ENCODE results near the gene ZNF311.
A peak's percentile ranks its signal among the peaks of the same experiment; 100 is the strongest.
"Not testable (repeated sequence)": the region's sequence is repeated elsewhere in the genome, so short reads cannot be mapped to it uniquely, and the experiment has no call there.

ZNF311 gene

DNA sequence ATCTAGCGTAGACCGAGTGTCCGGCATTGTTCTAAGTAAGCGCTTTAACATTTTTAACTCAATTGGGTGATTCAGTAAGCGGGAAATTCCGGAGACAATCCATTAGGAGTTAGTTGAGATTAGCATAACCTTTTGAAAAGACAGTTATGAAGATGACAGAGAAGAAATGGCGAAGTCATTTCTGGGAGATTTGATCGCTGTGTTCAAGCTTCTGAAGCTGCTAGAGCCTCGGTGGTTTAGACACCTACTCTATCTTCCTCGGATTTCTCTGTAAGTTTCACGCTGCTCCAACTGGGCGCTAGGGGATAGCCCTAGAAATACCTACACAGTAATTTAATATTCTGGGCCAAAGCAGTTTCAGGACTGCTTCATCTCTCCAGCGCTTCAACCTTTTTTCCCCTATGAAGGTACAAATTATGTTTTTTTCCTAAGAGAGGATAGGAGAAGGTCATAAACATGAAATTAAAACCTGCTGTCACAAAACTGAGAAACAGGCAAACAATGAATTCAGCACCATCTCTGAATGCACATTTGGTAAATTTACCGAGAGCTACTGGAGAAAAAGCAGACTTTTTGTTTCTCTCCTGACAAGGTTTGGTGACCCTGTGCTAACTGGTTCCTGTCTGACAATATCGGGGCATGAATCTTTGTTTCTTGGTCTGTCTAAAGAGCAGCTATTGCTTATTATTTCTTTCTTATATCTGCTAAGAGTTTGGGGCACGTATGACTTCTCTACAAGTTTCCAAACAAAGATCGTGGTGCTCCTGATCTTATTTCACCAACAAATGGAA is 22.4 kb downstream of the ZNF311 start:
- DNase-seq = peak; percentile 75

DNA sequence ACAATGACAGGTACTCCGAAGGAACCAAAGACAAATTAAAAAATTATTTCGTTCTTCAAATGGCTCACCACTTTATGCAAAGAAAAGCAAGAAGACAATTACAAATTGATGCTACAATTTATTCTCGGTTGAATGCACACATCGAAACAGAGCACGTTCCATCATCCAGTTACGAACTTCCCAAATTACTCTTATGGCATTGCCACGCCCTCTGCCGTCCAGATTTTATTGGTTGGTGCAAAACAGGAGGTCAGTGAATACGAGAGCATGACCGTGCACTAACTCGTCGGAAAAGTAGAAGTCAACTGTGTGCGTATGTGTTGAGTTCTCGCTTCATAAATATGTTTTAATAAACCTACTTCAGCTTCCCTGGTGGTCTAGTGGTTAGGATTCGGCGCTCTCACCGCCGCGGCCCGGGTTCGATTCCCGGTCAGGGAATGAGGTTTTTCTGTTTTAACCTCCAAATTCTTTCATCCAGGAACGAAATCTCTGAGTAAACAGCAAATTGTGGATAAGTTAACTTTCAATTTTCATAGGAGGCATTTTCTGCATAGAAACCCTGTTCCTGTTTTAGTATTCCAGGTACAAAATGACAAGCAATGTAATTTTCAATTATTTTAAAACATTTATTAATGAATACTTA is 23.2 kb downstream of the ZNF311 start:
- DNase-seq = peak; percentile 78

DNA sequence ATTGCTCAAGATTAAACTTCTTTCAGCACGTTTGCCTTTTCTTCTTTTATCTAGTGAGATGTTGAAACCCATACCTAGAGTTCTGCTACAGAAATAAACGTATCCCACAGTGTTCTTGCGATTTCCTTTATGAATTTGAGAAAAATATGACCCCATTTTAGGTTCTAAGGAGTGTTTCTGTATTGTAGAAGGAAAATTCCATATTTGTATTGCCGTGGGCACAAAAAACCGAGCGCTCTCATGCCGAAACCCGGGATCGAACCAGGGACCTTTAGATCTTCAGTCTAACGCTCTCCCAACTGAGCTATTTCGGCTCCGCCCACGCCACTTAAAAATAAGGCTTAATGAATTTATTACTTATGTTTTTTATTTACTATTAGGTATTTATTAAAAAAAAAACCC is 23.7 kb downstream of the ZNF311 start:
- DNase-seq = peak; percentile 48

DNA sequence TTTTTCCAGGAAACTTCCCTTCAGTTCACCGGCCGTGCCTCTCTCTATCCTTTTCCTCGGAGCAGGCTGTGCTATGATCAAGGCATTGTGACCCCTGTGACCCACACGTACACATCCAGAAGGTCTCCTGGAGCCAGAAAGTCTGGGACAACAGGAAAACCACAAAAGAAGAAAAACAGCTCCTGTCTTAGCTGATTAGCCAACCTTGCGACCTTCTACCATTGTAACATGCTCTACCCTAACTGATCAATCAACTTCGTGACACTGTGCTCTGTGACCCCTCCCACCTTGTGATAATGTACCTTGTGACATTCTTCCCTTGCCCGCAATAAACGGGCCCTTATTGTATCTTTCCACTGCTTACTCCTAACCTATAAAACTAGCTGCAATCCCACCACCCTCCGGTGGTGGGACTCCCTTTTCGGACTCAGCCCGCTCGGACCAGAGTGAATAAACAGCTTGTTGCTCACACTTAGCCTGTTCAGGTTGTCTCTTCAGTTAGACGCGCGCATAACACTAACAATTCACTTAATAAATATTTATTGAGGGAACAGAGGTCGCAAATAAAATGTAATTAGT is 24.2 kb downstream of the ZNF311 start:
- DNase-seq = peak; percentile 79

DNA sequence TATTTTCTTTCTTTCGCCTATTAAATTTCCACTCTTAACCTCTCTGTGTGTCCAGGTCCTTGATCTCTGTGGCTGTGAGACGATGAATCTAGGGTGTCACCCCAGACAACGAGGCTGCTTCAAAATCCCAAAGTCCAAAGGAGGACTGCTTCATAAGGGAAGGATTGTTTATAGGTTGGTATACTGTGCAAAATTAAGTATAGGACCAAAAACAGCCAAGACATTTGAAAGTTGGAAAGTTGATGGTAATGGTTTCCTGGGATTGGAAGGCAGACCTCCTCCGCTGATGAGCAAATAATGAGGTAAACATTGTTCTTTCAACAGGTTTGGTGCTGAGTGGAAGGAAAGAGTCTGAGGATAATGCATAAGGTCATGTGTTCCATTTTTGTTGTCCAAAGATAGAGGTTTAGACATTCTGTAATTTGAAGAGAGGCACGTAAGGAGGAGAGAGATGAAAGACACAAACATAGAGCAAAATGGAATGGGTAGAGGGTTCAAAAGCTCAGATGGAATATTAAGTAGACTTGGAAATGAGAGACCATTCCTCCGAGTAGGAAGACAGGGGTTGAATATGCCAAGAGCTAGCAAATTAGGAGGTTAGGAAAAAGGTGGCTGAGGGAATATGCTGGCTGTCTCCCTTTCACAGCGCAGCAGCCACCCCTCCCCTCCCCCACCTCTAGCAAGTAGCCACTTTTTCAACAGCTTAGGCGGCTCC is 24.8 kb downstream of the ZNF311 start:
- peak; percentile 22 for DNase-seq

DNA sequence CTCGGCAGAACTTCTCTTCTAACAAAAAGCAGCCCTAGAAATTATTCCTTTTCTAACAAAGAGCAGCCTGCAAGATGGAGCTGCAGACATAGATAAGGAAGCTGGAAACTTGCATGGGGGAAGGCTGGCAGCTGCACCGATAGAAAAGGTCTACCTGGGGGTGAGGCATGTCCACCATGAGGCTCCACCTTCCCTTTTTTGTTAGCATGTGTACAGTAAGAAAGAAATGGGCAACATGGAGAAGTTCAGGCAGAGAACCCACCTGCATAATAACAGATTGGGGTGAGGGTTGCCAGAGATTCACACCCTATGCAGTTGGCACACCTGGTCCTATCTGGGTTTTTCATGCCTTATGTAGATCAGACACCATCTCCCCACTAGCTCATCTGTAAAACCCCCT is 25.4 kb downstream of the ZNF311 start:
- DNase-seq = no peak

DNA sequence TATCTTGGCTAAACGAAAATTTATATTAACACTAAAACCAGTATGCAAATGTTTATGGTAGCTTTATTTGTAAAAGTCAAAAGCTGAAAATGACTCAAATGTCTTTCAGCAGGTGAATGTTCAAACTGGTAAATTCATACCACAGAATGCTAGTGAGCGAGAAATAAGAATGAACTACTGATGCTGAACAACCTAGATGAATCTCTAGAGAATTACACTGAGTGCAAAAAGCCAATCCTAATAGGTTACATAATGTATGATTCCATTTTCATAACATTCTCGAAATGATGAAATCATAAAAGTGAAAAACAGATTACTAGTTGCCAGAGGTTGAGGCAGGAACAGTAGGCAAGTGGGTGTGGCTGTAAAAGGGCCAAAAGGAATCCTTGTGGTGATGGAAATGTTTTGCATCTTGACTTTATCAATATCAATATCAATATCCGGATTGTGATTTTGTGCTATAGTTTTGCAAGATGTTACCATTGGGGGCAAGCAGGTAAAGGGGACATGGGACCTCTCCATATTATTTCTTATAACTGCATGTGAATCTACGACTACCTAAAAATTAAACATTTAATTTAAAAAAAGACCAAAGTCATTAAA is 26.1 kb downstream of the ZNF311 start:
- DNase-seq = no peak

DNA sequence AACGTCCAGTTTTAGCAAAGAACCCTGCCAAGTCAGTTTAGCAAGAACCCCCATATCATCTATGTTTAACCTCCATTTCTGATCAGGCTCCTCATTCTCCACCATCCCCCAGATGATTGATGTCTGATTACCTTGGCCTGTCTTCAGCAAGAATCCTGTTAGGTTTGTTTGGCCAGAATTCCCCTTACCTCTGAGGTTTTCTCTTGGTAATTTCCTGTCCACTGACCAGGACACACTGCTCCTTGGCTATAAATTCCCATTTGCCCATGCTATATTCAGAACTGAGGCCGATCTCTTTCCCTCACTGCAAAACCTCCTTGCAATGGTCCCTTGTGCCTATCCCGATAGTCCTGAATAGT is 27.0 kb downstream of the ZNF311 start:
- no peak for DNase-seq

DNA sequence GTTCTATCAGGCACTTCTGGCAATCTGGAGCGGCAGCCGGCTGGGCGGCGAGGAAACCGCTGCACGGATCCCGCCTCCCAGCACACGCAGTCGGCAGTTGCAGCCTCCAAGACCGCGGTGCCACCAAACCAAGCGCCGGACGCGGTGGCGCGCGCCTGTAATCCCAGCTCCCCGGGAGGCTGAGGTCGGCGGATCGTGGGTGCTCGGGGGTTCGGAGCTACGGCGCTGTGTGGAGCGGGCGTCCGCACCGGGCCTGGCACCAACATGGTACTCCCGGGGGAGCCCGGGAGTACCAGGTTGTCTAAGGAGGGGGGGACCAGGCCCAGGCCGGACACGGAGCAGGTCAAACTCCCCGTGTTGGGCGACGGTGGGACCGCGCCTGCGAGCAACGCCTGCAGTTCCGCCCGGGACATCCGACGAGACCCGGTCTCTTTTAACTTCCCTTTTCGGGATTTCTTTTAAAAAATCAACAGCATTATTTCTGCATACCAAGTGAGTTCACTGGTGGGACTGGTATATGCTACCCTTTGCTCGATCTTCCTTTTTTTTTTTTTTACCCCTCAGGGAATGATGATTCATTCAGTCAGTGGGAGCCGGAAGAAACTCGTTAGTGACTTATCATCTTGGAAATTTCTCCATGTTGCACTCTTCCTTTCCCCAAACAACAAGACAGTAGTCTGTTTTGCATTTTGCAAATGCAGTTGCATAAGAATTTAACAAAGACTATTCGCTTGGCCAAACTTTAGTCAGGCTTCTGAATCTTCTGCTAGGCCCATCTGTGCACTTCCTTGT is 27.6 kb downstream of the ZNF311 start:
- DNase-seq = no peak

DNA sequence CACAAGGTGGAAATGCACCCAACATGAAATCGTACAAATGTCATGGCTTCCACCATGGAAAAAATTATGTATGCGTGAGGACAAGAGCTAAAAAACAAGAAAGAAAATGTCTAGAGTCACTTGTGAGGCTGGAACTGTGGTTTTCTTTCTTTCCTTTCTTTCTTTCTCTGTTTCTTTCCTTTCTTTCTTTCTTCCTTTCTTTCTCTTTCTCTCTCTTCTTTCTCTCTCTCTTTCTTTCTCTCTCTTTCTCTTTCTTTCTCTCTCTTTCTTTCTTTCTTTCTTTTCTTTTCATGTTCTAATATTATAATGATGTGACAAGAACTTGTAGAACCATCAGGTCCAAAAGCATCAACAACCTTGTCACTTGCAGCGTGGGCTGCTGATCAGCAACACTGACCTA is 28.4 kb downstream of the ZNF311 start:
- no peak for DNase-seq

DNA sequence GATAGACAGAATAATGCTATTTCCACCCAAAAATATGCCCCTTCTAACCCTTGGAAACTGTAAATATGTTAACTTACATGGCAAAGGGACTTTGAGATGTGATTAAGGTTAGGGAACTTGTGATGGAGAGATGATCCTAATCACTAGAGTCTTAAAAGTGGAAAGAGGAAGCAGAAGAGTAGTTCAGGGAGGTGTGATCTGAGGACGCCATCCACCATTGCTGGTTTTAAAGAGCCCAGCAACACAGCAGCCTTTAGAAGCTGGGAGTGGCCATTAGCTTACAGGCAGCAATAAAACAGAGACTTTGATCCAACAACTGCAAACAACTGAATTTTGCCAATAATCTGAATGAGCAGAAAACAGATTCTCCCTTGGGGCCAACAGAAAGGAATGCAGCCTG is 30.6 kb downstream of the ZNF311 start:
- no peak for DNase-seq

DNA sequence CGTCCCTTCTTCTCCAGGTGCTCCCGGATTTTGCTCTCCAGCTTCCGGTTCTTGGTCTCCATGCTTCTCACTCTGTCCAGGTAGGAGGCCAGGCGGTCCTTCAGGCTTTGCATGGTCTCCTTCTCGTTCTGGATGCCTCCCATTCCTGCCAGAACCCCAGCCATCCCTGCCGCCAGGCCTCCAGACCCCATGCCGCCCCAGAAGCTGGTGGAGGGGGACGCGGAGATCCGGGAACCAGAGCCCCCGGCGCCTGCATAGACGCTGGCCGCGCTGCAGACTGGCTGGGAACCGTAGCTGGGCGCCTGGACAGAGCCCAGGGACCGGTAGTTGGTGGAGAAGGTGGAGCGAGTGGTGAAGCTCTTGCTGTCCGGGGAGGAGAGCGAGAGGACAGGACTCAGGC is 35.1 kb downstream of the ZNF311 start:
- not testable (repeated sequence) for DNase-seq

DNA sequence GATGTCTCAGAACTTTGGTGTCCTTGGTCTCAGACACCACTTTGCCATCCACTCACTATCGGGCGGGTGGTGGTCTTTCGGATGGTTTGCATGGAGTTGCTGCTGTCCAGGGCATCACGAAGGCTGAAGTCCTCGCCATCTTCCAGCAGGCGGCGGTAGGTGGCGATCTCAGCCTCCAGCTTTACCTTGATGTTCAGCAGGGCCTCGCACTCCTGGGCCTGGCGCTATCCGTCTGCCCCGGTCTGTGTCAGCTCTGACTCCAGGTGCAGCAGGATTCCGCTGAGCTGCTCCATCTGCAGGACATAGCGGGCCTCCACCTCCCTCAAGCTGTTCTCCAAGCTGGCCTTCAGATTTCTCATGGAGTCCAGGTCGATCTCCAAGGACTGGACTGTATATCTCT is 36.0 kb downstream of the ZNF311 start:
- no peak for DNase-seq

DNA sequence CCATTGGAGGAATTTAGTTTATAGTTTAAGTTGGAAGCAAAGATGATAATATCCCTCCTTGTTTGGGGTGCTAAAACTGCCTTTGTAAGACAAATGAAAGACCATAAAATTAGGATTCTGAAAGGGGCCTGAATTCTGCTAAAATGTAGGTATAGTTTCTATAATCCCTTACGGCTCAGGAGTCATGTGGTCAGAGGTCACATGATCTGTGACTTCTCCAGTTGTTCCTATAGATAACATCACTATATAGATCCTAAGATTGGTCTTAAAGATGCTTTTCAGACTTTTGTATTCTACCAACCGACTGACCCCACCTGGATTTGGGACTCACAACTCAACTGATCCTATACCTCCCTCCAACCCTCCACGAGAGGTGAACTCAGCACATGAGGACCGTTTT is 36.6 kb downstream of the ZNF311 start:
- DNase-seq = no peak

DNA sequence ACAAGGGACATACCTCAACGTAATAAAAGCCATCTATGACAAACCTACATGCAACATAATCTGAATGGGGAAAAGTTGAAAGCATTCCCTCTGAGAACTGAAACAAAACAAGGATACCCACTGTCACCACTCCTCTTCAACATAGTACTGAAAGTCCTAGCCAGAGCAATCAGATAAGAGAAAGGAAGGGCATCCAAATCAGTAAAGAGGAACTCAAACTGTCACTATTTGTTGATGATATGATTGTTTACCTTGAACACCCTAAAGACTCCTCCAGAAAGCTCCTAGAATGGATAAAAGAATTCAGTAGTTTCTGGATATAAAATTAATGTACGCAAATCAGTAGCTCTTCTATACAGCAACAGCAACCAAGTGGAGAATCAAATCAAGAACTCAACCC is 39.4 kb downstream of the ZNF311 start:
- DNase-seq = no peak

DNA sequence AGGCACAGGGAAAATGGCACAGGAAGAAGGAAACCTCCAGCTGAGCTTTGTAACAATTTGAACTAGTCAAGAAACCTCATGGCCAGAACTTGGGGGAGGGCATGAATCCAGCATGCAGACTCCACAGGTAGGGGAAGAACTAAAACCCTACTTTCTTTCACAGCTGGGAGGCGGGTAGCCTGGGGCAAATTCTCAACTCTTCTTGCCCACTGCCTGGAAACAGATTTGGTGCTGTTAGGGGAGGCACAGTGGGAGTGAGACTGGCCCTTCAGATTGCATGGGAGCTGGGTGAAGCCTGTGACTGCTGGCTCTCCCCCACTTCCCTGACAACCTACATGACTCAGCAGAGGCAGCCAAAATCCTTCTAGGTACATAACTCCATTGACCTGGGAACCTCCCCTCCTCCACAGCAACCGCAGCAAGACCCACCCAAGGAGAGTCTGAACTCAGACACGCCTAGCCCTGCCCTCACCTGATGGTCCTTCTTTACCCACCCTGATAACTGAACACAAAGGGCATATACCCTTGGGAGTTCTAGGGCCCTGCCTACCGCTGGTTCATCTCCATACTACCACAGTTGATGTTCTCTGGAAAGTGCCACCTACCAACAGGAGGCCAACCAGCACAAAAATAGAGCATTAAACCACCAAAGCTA is 44.1 kb downstream of the ZNF311 start:
- DNase-seq = no peak

DNA sequence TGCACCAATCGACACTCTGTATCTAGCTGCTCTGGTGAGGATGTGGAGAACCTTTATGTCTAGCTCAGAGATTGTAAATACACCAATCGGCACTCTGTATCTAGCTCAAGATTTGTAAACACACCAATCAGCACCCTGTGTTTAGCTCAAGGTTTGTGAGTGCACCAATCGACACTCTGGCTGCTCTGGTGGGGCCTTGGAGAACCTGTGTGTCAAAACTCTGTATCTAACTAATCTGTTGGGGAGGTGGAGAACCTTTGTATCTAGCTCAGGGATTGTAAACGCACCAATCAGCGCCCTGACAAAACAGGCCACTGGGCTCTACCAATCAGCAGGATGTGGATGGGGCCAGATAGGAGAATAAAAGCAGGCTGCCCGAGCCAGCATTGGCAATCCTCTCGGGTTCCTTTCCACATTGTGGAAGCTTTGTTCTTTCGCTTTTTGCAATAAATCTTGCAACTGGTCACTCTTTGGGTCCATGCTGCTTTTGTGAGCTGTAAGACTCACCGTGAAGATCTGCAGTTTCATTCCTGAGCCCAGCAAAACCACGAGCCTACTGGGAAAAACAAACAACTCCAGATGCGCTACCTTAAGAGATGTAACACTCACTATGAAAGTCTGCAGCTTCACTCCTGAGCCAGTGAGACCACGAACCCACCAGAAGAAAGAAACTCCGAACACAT is 46.4 kb downstream of the ZNF311 start:
- DNase-seq = not testable (repeated sequence)

DNA sequence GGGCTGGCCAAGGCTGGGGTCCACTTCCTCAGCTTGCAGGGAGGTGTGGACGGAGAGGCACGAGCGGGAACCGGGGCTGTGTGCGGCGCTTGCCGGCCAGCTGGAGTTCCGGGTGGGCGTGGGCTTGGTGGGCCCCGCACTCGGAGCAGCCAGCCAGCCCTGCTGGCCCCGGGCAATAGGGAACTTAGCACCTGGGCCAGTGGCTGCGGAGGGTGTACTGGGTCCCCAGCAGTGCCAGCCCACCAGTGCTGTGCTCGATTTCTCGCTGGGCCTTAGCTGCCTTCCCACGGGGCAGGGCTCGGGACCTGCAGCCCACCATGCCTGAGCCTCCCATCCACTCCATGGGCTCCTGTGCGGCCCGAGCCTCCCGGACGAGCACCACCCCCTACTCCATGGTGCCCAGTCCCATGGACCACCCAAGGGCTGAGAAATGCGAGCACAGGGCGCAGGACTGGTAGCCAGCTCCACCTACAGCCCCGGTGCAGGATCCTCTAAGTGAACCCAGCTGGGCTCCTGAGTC is 47.3 kb downstream of the ZNF311 start:
- DNase-seq = not testable (repeated sequence)

DNA sequence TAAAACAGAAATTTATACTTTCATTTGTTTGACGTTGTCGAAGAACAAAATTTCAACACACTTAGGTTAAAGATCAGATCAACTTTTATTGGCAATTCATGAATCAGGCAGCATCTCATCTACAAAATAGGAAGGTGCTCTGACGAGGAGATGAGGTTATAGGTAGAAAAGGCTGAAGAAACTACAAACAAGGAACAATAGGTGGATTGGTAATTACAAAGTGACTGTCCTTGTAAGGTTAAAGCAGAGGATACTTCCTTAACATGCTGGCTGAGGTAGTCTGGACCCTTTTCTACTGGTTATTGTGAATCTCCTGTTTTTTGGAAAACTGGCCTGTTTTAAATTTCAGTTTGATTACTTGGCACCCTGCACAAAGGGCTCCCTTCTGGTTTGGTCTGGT is 48.8 kb downstream of the ZNF311 start:
- DNase-seq = no peak

DNA sequence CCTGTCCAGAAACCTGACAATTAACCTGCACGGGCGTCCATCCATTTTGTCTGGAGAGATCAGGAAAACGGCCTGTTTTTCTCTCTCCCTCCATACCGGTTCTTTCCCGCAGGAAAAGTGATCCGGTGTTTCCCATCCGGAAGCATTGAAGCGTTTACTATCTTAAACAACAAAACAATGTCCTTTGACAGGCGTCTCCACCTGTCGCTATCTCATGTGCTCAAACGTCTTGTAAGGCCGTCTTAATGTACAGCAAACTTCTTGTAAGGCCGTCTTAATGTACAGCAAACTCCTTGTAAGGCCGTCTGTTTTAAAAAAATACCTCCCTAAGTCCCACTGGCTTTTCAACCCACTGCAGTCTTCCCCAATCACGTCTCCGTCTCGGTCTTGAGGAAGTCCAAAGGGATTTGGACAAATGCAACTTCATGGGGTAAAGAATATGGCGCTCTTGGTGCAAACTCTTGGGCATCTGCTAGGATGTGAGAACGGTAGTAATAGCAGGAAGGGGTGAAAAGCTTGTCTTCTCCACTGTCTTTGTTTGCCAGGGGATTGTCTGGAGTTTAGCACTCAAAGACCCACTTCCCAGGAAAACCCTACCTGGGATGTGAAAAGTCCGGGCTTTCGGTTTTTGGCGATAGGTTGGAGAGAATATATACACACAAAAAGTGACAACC is 51.4 kb downstream of the ZNF311 start:
- peak; percentile 2 for DNase-seq

All from HCEC 1CT (cell line).